SK-N-SH (cell line): ENCODE data around the gene NUF2. TPM values are rescaled to one million over a fixed set of nuclear protein-coding genes. Genes with fewer than 3 reads are reported as not detected.
A peak's percentile ranks its signal among the peaks of the same experiment; 100 is the strongest.

ENCODE experiments used
- CTCF ChIA-PET: fragments of 300-600, 350-600 bp; formaldehyde crosslinking; extraction: SDS; loops from one replicate; lab custom pipeline; 2021; lab: Yijun Ruan, JAX
- POLR2A ChIA-PET: fragments of 350-600 bp; sonication (Branson Sonifier 250); formaldehyde crosslinking; extraction: SDS; loops from one replicate; lab custom pipeline; 2020; ENCODE audit warnings: antibody characterized with exemption, inconsistent platforms; lab: Yijun Ruan, JAX
- DNase-seq: peaks from one replicate; pipeline ENCODE4 v3.0.0; 2012
- H2AFZ ChIP-seq: fragments of 200-600 bp; sonication (generic); 2 replicates; pipeline ENCODE4 v1.8.1; 2016; ENCODE audit warnings: antibody characterized with exemption, mild to moderate bottlenecking, low read depth
- H3F3A ChIP-seq: fragments of 200-600 bp; sonication (generic); replicated peaks from 2 replicates; pipeline ENCODE3; 2016; ENCODE audit warnings: antibody characterized with exemption, mild to moderate bottlenecking; ENCODE audit not compliant: insufficient read depth
- H3K27ac ChIP-seq, 2 experiments: fragments of 200-500 bp in 1 of 2; fragments of 200-600 bp in 1 of 2; sonication (Bioruptor generic) in 1 of 2; sonication (generic), shearing (Covaris generic) in 1 of 2; 2 replicates each; pipeline versions ENCODE4 v1.5.1 to v1.6.1; 2014 to 2016; ENCODE audit warnings: low read depth in 2 of 2, inconsistent platforms in 1 of 2, low read length in 1 of 2, mild to moderate bottlenecking in 1 of 2, mixed read lengths in 1 of 2
- H3K27me3 ChIP-seq: fragments of 200-600 bp; sonication (generic), shearing (Covaris generic); 2 replicates; pipeline ENCODE4 v1.6.1; 2016; ENCODE audit warnings: mixed run types; ENCODE audit not compliant: insufficient read depth
- H3K36me3 ChIP-seq, 2 experiments: fragments of 200-500 bp in 1 of 2; fragments of 200-600 bp in 1 of 2; sonication (Bioruptor generic) in 1 of 2; sonication (generic) in 1 of 2; replicated peaks in 1 of 2; 2 replicates each; pipeline versions ENCODE3 to v1.5.1; 2014 to 2016; ENCODE audit warnings: low read length in 1 of 2, mild to moderate bottlenecking in 1 of 2; ENCODE audit not compliant: insufficient read depth in 2 of 2, control insufficient read depth in 1 of 2
- H3K4me1 ChIP-seq, 2 experiments: fragments of 200-500 bp in 1 of 2; fragments of 200-600 bp in 1 of 2; sonication (Bioruptor generic) in 1 of 2; sonication (generic), shearing (Covaris generic) in 1 of 2; 2 replicates each; pipeline versions ENCODE4 v1.5.1 to v1.6.1; 2014 to 2016; ENCODE audit warnings: low read depth in 1 of 2, low read length in 1 of 2, mixed run types in 1 of 2; ENCODE audit not compliant: insufficient read depth in 2 of 2, control insufficient read depth in 1 of 2
- H3K4me2 ChIP-seq: fragments of 200-600 bp; sonication (generic), shearing (Covaris generic); 2 replicates; pipeline ENCODE4 v1.6.1; 2017; ENCODE audit warnings: mixed run types
- H3K4me3 ChIP-seq, 2 experiments: fragments of 200-500 bp in 1 of 2; fragments of 200-600 bp in 1 of 2; sonication (Bioruptor generic) in 1 of 2; sonication (generic), shearing (Covaris generic) in 1 of 2; 2 replicates each; pipeline versions ENCODE4 v1.5.1 to v1.8.1; 2014 to 2016; ENCODE audit warnings: low read depth in 2 of 2, inconsistent platforms in 1 of 2, low read length in 1 of 2, mild to moderate bottlenecking in 1 of 2, mixed read lengths in 1 of 2, moderate library complexity in 1 of 2
- H3K79me2 ChIP-seq: fragments of 200-600 bp; sonication (generic); 2 replicates; pipeline ENCODE4 v1.8.1; 2017; ENCODE audit warnings: mild to moderate bottlenecking; ENCODE audit not compliant: insufficient read depth
- H3K9ac ChIP-seq: fragments of 200-600 bp; sonication (generic); 2 replicates; pipeline ENCODE4 v1.6.1; 2017; ENCODE audit warnings: mixed run types
- H3K9me2 ChIP-seq: fragments of 200-600 bp; sonication (generic); 2 replicates; pipeline ENCODE4 v1.6.1; 2017; ENCODE audit warnings: mixed run types
- H3K9me3 ChIP-seq: fragments of 200-600 bp; sonication (generic); 2 replicates; pipeline ENCODE4 v1.6.1; 2017; ENCODE audit warnings: mixed run types, mild to moderate bottlenecking, moderate library complexity
- H4K20me1 ChIP-seq: fragments of 200-600 bp; sonication (generic); 2 replicates; pipeline ENCODE4 v1.6.1; 2017; ENCODE audit warnings: mild to moderate bottlenecking, mixed run types; ENCODE audit not compliant: insufficient read depth
- ELF1 ChIP-seq: IDR thresholded peaks from 2 replicates; pipeline ENCODE4 v1.4.0; 2012
- EP300 ChIP-seq, 2 experiments: IDR thresholded peaks; 2 replicates each; pipeline versions ENCODE4 v1.4.0 to v1.6.1; 2012; ENCODE audit warnings: borderline replicate concordance in 1 of 2, low read depth in 1 of 2, low read length in 1 of 2
- EZH2phosphoT487 ChIP-seq: fragments of 200-600 bp; sonication (generic); IDR thresholded peaks from 2 replicates; pipeline ENCODE4 v1.6.1; 2017; ENCODE audit warnings: low read depth, mixed run types, mild to moderate bottlenecking, antibody characterized with exemption, moderate library complexity, borderline replicate concordance
- FOSL2 ChIP-seq: IDR thresholded peaks from 2 replicates; pipeline ENCODE4 v1.4.0; 2012; ENCODE audit warnings: low read depth, mild to moderate bottlenecking, moderate library complexity, borderline replicate concordance
- FOXM1 ChIP-seq: IDR thresholded peaks from 2 replicates; pipeline ENCODE4 v1.4.0; 2012; ENCODE audit warnings: low read depth, mild to moderate bottlenecking
- GATA2 ChIP-seq: sonication (generic); formaldehyde crosslinking; IDR thresholded peaks from 2 replicates; pipeline ENCODE4 v1.5.0; 2020; ENCODE audit warnings: mild to moderate bottlenecking, missing genetic modification reagents
- MEF2A ChIP-seq: IDR thresholded peaks from 2 replicates; pipeline ENCODE4 v1.4.0; 2012; ENCODE audit warnings: low read depth, borderline replicate concordance
- MXI1 ChIP-seq: IDR thresholded peaks from 2 replicates; pipeline ENCODE4 v1.6.1; 2012; ENCODE audit warnings: mild to moderate bottlenecking, low read depth, low read length, improper control_type of control experiment
- NFIC ChIP-seq: IDR thresholded peaks from 2 replicates; pipeline ENCODE4 v1.4.0; 2012; ENCODE audit warnings: borderline replicate concordance
- NRF1 ChIP-seq: IDR thresholded peaks from 2 replicates; pipeline ENCODE4 v1.6.1; 2012; ENCODE audit warnings: low read depth, mild to moderate bottlenecking, low read length
- POLR2AphosphoS5 ChIP-seq: IDR thresholded peaks from 2 replicates; pipeline ENCODE4 v1.6.1; 2012; ENCODE audit warnings: low read depth, low read length
- RAD21 ChIP-seq: IDR thresholded peaks from 2 replicates; pipeline ENCODE4 v1.6.1; 2012; ENCODE audit warnings: mild to moderate bottlenecking, low read length
- RFX5 ChIP-seq: IDR thresholded peaks from 2 replicates; pipeline ENCODE4 v1.6.1; 2012; ENCODE audit warnings: mild to moderate bottlenecking, improper control_type of control experiment, low read length
- RXRA ChIP-seq: IDR thresholded peaks from 2 replicates; pipeline ENCODE4 v1.4.0; 2012; ENCODE audit warnings: low read depth, mild to moderate bottlenecking, borderline replicate concordance
- SIN3A ChIP-seq: IDR thresholded peaks from 2 replicates; pipeline ENCODE4 v1.6.1; 2012; ENCODE audit warnings: low read depth, mild to moderate bottlenecking, low read length, moderate library complexity, borderline replicate concordance
- SMC3 ChIP-seq: IDR thresholded peaks from 2 replicates; pipeline ENCODE4 v1.6.1; 2012; ENCODE audit warnings: low read depth, low read length, improper control_type of control experiment
- TAF1 ChIP-seq: IDR thresholded peaks from 2 replicates; pipeline ENCODE4 v1.6.1; 2012; ENCODE audit warnings: low read depth, mild to moderate bottlenecking, low read length, moderate library complexity, borderline replicate concordance
- TCF12 ChIP-seq: IDR thresholded peaks from 2 replicates; pipeline ENCODE4 v1.4.0; 2012
- TEAD4 ChIP-seq: IDR thresholded peaks from 2 replicates; pipeline ENCODE4 v1.4.0; 2012; ENCODE audit warnings: mild to moderate bottlenecking, borderline replicate concordance; ENCODE audit not compliant: insufficient read depth
- YY1 ChIP-seq: IDR thresholded peaks from 2 replicates; pipeline ENCODE4 v1.4.0; 2012; ENCODE audit warnings: low read depth, mild to moderate bottlenecking
- WGBS: methylation state at CpG from one replicate; pipeline ENCODE4 v1.1.6; 2017; ENCODE audit warnings: low lambda C conversion rate; 5-methylcytosine and 5-hydroxymethylcytosine counted together
- polyA plus RNA-seq, 3 experiments: library from polyadenylated mRNA; depleted of rRNA; stranded (reverse); fragments of >200 nt; gene quantifications; 2 replicates each; pipeline ENCODE4 v1.2.3, GENCODE V29; 2012
- TF ChIP-seq, protein P1 (sequence below): IDR thresholded peaks from 2 replicates; pipeline ENCODE4 v1.4.0; 2012; ENCODE audit warnings: low read depth, borderline replicate concordance
- TF ChIP-seq, protein P2 (sequence below): IDR thresholded peaks from 2 replicates; pipeline ENCODE4; 2012
- TF ChIP-seq, protein P3 (sequence below): fragments of 200-600 bp; sonication (generic); IDR thresholded peaks from 2 replicates; pipeline ENCODE4 v1.6.1; 2017; ENCODE audit warnings: antibody characterized with exemption, mild to moderate bottlenecking, moderate library complexity

Gene NUF2
- polyA plus RNA-seq, 1 of the 3 experiments (the other 2 are of a cell fraction) = 11.3 TPM

DNA sequence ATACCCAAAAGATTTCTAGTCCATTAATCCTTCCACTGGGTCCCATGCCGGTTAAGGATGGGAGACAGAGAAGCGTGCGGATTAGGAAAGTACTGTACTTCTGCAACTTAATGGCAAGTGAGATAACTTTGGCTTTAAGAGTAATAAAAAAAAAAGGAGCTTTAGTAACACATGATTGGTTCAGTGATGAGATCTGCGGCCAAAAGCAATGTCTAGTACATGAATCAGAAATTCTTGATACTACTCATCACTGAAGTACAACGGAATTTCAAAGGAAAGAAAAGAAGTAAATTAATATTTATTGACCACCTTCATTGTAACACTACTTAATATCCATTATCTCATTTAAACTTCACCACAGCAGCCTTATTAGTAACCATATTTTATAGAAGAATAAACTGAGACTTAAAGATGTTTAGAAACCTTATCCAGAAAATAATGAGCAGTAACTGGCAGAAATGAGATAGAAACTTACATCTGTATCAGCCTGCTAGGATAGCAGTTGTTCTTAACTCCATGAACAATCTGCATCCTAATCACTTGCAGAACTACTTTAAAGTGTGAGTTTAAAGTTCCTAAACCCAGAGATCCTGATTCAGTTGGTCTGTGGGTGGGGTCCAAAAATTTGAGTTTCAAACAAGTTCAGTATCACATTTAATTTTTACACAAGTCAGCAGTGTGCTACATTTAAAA lies 14.1 kb upstream of the NUF2 start (continued):
- no peak for TF ChIP-seq FOXM1
- no peak for TF ChIP-seq SMC3
- TF ChIP-seq YY1 = no peak
- TF ChIP-seq TAF1 = no peak
- peak; percentile 61 for TF ChIP-seq TCF12
- no peak for TF ChIP-seq RXRA
- TF ChIP-seq, protein P1, sequence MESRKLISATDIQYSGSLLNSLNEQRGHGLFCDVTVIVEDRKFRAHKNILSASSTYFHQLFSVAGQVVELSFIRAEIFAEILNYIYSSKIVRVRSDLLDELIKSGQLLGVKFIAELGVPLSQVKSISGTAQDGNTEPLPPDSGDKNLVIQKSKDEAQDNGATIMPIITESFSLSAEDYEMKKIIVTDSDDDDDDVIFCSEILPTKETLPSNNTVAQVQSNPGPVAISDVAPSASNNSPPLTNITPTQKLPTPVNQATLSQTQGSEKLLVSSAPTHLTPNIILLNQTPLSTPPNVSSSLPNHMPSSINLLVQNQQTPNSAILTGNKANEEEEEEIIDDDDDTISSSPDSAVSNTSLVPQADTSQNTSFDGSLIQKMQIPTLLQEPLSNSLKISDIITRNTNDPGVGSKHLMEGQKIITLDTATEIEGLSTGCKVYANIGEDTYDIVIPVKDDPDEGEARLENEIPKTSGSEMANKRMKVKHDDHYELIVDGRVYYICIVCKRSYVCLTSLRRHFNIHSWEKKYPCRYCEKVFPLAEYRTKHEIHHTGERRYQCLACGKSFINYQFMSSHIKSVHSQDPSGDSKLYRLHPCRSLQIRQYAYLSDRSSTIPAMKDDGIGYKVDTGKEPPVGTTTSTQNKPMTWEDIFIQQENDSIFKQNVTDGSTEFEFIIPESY = 0 out of 2 replicates have a peak, but pooled peaks have one; percentile 35
- TF ChIP-seq MXI1 = no peak
- peak; percentile 82; the same call in 1 of the 2 replicates for TF ChIP-seq TEAD4
- TF ChIP-seq GATA2 (CRISPR knock-in tag) = no peak

DNA sequence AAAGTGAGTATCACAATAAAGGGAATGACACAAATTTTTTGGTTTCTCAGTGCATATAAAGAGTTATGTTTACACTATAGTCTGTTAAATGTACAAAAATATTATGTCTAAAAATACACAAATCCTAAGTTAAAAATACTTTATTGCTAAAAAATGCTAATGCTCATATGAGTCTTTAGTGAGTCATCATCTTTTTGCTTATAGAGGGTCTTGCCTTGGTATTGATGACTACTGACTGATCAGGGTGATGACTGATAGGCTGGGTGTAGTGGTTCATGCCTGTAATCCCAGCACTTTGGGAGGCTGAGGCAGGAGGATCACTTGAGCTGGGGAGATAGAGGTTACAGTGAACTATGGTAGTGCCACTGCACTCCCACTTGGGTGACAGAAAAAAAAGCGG lies 12.9 kb upstream of the NUF2 start:
- no peak for DNase-seq
- H3K4me2 ChIP-seq = no peak overlapping the region
- CTCF ChIA-PET = no interaction called here

More for the DNA sequence above, 12.9 kb upstream of the NUF2 start:
- H3F3A ChIP-seq = peaks cover 18% of the 10 kb centered on the region
- no peaks in the 10 kb centered on the region for H3K27me3 ChIP-seq
- H4K20me1 ChIP-seq = no peaks in the 10 kb centered on the region
- TF ChIP-seq RFX5 (no peak), GATA2 (CRISPR knock-in tag) (no peak), EZH2phosphoT487 (no peak), MXI1 (no peak), ELF1 (no peak), NFIC (no peak), RAD21 (no peak), TCF12 (no peak), SIN3A (no peak), MEF2A (no peak), POLR2AphosphoS5 (no peak), TAF1 (no peak), FOSL2 (no peak), SMC3 (no peak), EP300 (IDR thresholded peaks at IDR 0.05; ENCODE audit: borderline replicate concordance in 1 of 2, low read depth in 1 of 2, low read length in 1 of 2) (no peak), NRF1 (no peak)
- TF ChIP-seq, protein P2, sequence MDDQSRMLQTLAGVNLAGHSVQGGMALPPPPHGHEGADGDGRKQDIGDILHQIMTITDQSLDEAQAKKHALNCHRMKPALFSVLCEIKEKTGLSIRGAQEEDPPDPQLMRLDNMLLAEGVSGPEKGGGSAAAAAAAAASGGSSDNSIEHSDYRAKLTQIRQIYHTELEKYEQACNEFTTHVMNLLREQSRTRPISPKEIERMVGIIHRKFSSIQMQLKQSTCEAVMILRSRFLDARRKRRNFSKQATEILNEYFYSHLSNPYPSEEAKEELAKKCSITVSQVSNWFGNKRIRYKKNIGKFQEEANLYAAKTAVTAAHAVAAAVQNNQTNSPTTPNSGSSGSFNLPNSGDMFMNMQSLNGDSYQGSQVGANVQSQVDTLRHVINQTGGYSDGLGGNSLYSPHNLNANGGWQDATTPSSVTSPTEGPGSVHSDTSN = no peak
- TF ChIP-seq, protein P3, sequence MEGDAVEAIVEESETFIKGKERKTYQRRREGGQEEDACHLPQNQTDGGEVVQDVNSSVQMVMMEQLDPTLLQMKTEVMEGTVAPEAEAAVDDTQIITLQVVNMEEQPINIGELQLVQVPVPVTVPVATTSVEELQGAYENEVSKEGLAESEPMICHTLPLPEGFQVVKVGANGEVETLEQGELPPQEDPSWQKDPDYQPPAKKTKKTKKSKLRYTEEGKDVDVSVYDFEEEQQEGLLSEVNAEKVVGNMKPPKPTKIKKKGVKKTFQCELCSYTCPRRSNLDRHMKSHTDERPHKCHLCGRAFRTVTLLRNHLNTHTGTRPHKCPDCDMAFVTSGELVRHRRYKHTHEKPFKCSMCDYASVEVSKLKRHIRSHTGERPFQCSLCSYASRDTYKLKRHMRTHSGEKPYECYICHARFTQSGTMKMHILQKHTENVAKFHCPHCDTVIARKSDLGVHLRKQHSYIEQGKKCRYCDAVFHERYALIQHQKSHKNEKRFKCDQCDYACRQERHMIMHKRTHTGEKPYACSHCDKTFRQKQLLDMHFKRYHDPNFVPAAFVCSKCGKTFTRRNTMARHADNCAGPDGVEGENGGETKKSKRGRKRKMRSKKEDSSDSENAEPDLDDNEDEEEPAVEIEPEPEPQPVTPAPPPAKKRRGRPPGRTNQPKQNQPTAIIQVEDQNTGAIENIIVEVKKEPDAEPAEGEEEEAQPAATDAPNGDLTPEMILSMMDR = no peak
- TF ChIP-seq, protein P1 = no peak
- no peaks in the 10 kb centered on the region for H3K9me2 ChIP-seq
- POLR2A ChIA-PET = no interaction called here
- H3K9ac ChIP-seq = no peak overlapping the region
- H3K9me3 ChIP-seq = no peaks in the 10 kb centered on the region
- H3K4me3 ChIP-seq = no peak overlapping the region
- H3K79me2 ChIP-seq = 0 out of 2 replicates have a peak, but pooled peaks cover 3% of the 10 kb centered on the region
- WGBS = 91% methylated on average over 1 of the region's 1 CpG
- peak overlapping the region in 1 of 2 experiments; percentile 84; a peak in 2 of 4 replicates for H3K27ac ChIP-seq
- peaks cover 0 to 16% of the 10 kb centered on the region in 2 experiments for H3K36me3 ChIP-seq
- H3K4me1 ChIP-seq = peaks cover 0 to 11% of the 10 kb centered on the region in 2 experiments; a peak in 1 of 4 replicates
- H2AFZ ChIP-seq = no peak overlapping the region
